Measurements from ENCODE around the gene HOTAIR. TPM values are rescaled to one million over a fixed set of nuclear protein-coding genes. Genes with fewer than 3 reads are reported as not detected.

HOTAIR gene
- total and polyA plus RNA-seq, 5 donors, result not detected

DNA sequence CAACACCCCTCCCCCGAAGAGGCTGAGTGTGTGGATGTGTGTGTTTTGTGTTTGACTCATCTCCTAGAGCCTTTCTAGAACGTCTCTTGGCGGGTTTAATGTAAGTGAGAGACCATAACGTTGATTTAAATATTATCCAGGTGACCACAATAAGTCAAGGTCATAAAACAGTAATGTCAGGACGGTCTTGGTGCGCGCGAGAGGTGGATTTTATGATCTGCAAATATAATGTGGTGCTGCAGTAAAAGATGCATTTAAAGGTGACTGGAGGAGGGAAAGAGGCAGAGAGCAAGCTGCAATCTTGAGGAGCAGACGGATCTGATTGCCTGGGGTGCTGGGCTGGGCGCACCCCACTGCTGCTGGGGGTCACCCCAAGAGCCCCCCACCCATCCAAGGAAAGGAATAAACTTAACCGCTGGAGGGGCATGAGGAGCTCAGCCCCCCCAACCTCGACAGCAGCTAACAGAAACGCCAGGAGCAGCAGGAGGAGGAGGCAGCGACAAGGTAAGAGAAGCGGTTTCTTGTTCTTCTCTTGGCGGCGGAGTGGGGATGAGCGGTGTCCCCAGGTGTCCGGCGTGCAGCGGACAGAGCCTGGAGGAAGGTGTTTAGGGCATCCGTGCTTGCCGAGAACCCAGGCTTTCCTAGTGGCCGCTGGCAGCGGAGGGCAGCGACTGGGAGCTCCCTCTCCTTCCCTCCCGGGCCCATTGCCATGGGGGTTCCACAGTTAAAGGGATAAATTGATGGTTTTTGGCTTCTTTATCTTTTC, 15.7 kb upstream of the HOTAIR start:
- peaks cover 2% of the 10 kb centered on the region for H3K4me1 ChIP-seq (ENCODE audit: control insufficient read depth, insufficient read depth, low read length)
- 6% methylated on average over 27 of the region's 27 CpGs for WGBS

DNA sequence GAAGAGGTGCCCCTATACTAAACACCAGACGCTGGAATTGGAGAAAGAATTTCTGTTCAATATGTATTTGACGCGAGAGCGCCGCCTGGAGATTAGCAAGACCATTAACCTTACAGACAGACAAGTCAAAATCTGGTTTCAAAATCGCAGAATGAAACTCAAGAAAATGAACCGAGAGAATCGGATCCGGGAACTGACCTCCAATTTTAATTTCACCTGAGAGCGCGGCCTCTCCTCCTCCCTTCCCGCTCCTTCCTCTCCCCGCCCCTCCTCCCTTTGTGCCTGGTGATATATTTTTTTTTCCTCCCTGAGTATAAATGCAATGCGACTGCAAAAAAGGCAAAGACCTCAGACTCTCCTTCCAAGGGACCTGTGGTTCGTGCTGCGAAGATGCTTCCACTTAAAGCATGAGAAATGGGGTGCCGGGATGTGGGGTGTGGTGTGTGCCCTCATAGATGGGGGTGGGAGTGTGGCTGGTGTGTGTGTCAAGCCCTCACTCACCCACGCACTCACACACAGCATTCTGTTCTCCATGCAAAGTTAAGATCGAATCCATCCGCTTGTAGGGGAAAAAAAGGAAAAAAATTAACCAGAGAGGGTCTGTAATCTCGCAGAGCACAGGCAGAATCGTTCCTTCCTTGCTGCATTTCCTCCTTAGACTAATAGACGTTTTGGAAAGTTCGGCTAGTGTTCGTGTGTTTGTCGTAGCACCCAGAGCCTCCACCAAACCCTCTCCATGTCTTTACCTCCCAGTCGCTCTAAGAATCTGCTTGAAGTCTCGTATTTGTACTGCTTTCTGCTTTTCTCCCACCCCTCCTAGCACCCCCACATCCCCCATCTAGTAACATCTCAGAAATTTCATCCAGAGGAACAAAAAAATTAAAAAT, 14.7 kb upstream of the HOTAIR start:
- ATAC-seq, result no peak
- Histone ChIP-seq H3K27me3 (ENCODE audit: control insufficient read depth, insufficient read depth) (peaks cover 5% of the 10 kb centered on the region), H3K4me3 (ENCODE audit: low read length) (no peak overlapping the region), H3K4me1 (ENCODE audit: control insufficient read depth, insufficient read depth, low read length) (no peaks in the 10 kb centered on the region), H3K27ac (ENCODE audit: low read length) (no peak overlapping the region), H3K9me3 (ENCODE audit: control insufficient read depth, low read length) (no peaks in the 10 kb centered on the region)
- WGBS, result 5% methylated on average over 28 of the region's 28 CpGs
- intact Hi-C loops (cut with DNase I), result no loop called here
- DNase-seq, result no peak

More for the DNA sequence above, 15.7 kb upstream of the HOTAIR start:
- Histone ChIP-seq H3K4me3 (ENCODE audit: low read length) (no peak overlapping the region), H3K27ac (ENCODE audit: low read length) (no peak overlapping the region), H3K9me3 (ENCODE audit: control insufficient read depth, low read length) (no peaks in the 10 kb centered on the region), H3K27me3 (ENCODE audit: control insufficient read depth, insufficient read depth) (peaks cover 5% of the 10 kb centered on the region)
- ATAC-seq, result no peak
- no peak for DNase-seq
- intact Hi-C loops (cut with DNase I), result no loop called here

DNA sequence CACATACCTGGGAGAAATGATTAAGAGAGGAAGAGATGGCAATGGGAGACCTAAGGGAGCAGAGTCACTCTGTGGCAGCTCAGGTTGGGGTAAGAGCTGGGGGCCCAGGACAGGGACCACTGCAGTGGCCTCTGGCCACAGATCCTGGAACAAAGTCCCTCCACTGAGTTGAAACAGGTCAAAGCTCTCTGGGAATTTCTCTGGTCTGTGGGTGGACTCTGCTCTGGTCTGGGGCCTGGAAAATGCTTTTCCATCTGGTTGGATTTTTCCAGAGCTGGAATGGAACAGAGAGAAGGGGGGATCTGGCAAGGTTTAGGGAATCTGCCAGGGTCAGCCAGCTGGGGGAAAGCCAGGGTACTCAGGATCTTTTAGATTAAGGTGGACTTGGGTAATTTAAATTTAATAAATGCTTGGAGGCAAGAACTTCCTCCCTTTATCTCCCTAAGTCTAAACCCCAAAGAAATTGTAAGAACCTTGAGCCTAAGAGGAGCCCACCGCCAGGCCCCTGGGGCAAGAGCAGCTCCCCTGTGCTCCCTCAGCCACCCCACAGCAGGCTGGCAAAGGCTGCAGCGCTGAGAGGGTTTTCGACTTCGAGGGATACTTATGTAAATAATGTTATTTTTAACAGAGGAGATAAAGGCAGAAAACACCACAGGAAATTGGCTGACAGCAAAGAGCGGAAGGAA, 13.9 kb upstream of the HOTAIR start:
- DNase-seq, result no peak
- no peak for ATAC-seq
- Histone ChIP-seq H3K27ac (ENCODE audit: low read length) (no peak overlapping the region), H3K4me1 (ENCODE audit: control insufficient read depth, insufficient read depth, low read length) (no peaks in the 10 kb centered on the region), H3K27me3 (ENCODE audit: control insufficient read depth, insufficient read depth) (peaks cover 5% of the 10 kb centered on the region), H3K9me3 (ENCODE audit: control insufficient read depth, low read length) (no peaks in the 10 kb centered on the region), H3K4me3 (ENCODE audit: low read length) (no peak overlapping the region)
- 7% methylated on average over 5 of the region's 5 CpGs for WGBS
- intact Hi-C loops (cut with DNase I), result no loop called here

DNA sequence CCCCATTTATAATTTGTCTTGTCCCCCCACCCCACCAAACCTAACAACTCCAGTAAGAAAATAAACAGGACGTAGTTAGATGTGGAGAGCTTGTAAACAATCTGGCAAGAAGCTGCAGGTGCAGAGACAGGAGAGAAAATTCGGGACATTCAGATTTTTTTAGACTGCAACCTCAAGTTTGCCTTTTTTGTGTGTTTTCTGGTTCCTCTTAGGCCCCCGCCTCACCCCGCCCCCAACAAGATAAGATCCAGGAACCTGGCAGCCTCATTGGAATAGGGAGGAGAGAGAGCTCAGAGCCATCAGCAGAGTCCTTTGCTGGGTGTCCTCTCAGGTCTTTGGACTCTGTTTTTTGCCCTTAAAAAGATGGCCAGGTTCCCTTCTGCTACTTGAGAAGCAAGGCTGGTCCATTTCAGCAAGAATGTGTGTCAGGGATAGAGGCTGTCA, 13.1 kb upstream of the HOTAIR start:
- WGBS, result 15% methylated on average over 4 of the region's 4 CpGs
- no peak overlapping the region for H3K27ac ChIP-seq (ENCODE audit: low read length)
- ATAC-seq (no peak), DNase-seq (no peak)
- no peaks in the 10 kb centered on the region for H3K4me1 ChIP-seq (ENCODE audit: control insufficient read depth, insufficient read depth, low read length)
- H3K4me3 ChIP-seq (ENCODE audit: low read length), result no peak overlapping the region
- intact Hi-C loops (cut with DNase I), result no loop called here
- no peaks in the 10 kb centered on the region for H3K27me3 ChIP-seq (ENCODE audit: control insufficient read depth, insufficient read depth)
- H3K9me3 ChIP-seq (ENCODE audit: control insufficient read depth, low read length), result no peaks in the 10 kb centered on the region

DNA sequence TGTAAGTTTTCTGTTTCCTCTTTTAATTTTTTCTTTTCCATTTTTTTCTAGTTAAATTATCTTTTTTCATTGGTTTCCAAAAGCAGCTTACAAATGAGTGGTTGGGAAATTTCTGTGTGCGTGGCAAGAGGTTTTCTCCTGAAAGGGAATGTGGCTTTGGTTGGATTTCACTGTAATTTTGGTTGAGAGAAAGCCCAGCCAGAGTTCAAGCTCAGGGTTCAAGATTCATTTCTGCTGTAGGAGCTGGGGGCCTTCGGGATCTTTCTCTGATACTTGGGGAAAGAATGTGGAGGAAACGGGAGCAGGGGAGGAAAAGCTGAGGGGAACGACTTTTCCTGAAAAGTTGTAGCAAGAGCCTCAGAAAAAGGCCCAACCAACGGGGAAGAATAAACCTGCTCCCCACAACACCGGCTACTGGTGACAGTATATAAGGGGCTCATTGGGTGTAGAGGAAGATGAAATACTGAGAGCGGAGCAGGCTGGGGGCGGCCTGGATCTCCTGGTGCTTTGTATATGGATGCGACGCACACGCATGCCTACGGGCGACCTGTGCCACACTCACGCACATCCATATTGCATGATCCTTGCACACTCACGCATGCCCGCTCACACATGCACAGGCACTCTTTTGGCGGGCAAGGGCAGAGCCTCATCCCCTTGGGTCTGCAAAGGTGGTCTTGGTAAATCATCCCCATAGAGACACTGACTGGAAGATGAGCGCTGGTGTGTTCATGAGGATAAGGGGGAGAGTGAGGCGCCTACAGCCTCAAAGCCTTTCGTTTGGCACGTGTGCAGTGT, 12.1 kb upstream of the HOTAIR start:
- ATAC-seq, result no peak
- Histone ChIP-seq H3K9me3 (ENCODE audit: control insufficient read depth, low read length) (no peaks in the 10 kb centered on the region), H3K4me1 (ENCODE audit: control insufficient read depth, insufficient read depth, low read length) (no peaks in the 10 kb centered on the region), H3K4me3 (ENCODE audit: low read length) (no peak overlapping the region), H3K27ac (ENCODE audit: low read length) (no peak overlapping the region), H3K27me3 (ENCODE audit: control insufficient read depth, insufficient read depth) (no peaks in the 10 kb centered on the region)
- 18% methylated on average over 21 of the region's 21 CpGs for WGBS
- no peak for DNase-seq
- intact Hi-C loops (cut with DNase I), result no loop called here

DNA sequence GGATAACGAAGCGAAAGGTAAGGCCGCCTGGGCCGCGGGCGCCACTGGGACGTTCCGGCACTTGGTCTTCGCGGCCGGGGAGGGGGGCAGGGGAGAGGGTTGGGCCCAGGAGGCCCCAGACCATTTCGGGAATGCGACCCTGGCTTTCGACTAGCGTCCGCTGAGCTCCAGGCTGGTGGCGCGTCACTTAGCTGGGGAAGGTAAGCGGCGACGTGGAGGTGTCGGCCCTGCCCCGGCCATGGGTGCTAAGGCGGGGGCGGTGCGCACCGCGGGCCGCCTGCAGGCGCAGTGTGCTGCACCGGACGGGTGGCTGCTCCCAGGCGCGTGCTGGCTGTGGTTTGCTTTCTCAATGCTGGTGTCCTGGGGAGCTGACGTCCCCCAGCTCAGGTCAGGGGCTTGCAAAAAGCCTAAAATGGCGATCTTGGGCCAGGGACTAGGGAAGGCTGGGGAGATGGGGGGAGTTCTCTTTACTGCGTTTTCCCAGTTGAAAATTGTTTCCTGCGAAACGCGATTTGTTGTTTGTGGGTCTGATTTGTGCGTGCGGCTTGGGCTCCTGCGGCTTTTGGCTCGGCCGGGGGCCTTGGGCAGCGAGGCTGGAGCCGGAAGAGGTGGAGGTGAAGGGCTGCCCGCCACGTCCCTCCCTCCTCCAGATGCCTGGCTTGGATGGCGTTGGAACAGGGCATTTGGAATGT, 11.4 kb upstream of the HOTAIR start:
- Histone ChIP-seq H3K27me3 (ENCODE audit: control insufficient read depth, insufficient read depth) (no peaks in the 10 kb centered on the region), H3K27ac (ENCODE audit: low read length) (no peak overlapping the region), H3K9me3 (ENCODE audit: control insufficient read depth, low read length) (no peaks in the 10 kb centered on the region), H3K4me3 (ENCODE audit: low read length) (no peak overlapping the region), H3K4me1 (ENCODE audit: control insufficient read depth, insufficient read depth, low read length) (no peaks in the 10 kb centered on the region)
- ATAC-seq (peak in 1 of 2 donors; percentile 33), DNase-seq (no peak)
- intact Hi-C loops (cut with DNase I), result no loop called here
- 4% methylated on average over 50 of the region's 50 CpGs for WGBS

DNA sequence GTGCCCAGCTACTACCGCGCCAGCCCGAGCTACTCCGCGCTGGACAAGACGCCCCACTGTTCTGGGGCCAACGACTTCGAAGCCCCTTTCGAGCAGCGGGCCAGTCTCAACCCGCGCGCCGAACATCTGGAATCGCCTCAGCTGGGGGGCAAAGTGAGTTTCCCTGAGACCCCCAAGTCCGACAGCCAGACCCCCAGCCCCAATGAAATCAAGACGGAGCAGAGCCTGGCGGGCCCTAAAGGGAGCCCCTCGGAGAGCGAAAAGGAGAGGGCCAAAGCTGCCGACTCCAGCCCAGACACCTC, 10.9 kb upstream of the HOTAIR start:
- H3K27ac ChIP-seq (ENCODE audit: low read length), result no peak overlapping the region
- H3K9me3 ChIP-seq (ENCODE audit: control insufficient read depth, low read length), result no peaks in the 10 kb centered on the region
- WGBS, result 5% methylated on average over 21 of the region's 21 CpGs
- H3K27me3 ChIP-seq (ENCODE audit: control insufficient read depth, insufficient read depth), result no peaks in the 10 kb centered on the region
- no peaks in the 10 kb centered on the region for H3K4me1 ChIP-seq (ENCODE audit: control insufficient read depth, insufficient read depth, low read length)
- no peak for ATAC-seq
- no peak for DNase-seq
- intact Hi-C loops (cut with DNase I), result no loop called here
- no peak overlapping the region for H3K4me3 ChIP-seq (ENCODE audit: low read length)

DNA sequence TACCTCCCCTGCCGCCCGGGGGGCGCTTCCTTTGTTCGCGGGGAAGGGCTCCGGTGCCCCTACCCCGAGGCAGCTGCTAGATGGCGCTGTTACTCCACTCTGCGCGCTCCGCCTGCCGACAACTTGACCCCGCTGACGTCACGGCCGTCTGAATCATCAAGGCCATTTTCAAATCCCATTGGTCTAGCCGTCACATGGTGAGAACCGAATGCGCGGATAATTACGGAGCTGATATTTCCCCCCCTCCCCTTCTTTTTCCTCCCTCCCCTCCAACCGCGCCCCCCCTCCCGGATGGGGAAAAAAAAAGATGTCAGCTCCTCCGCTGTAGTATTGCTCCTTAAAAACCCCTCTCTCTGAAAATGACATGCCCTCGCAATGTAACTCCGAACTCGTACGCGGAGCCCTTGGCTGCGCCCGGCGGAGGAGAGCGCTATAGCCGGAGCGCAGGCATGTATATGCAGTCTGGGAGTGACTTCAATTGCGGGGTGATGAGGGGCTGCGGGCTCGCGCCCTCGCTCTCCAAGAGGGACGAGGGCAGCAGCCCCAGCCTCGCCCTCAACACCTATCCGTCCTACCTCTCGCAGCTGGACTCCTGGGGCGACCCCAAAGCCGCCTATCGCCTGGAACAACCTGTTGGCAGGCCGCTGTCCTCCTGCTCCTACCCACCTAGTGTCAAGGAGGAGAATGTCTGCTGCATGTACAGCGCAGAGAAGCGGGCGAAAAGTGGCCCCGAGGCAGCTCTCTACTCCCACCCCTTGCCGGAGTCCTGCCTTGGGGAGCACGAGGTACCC, 10.3 kb upstream of the HOTAIR start, which contains the start of gene HOXC10:
HOXC10 (plus strand) TSS at position 246 of the 791 bp plus-strand sequence; CDS start at position 360, 114 bp downstream.
- intact Hi-C loops (cut with DNase I), result no loop called here
- Histone ChIP-seq H3K27me3 (ENCODE audit: control insufficient read depth, insufficient read depth) (no peaks in the 10 kb centered on the region), H3K4me1 (ENCODE audit: control insufficient read depth, insufficient read depth, low read length) (no peaks in the 10 kb centered on the region), H3K27ac (ENCODE audit: low read length) (no peak within 1 kb of the TSS), H3K4me3 (ENCODE audit: low read length) (peak within 1 kb of the TSS; percentile 4), H3K9me3 (ENCODE audit: control insufficient read depth, low read length) (no peaks in the 10 kb centered on the region)
- ATAC-seq (peak; percentile 52 to 69), DNase-seq (peak; percentile 79 to 90 (median 84))
- 5% methylated on average over 55 of the region's 55 CpGs for WGBS

DNA sequence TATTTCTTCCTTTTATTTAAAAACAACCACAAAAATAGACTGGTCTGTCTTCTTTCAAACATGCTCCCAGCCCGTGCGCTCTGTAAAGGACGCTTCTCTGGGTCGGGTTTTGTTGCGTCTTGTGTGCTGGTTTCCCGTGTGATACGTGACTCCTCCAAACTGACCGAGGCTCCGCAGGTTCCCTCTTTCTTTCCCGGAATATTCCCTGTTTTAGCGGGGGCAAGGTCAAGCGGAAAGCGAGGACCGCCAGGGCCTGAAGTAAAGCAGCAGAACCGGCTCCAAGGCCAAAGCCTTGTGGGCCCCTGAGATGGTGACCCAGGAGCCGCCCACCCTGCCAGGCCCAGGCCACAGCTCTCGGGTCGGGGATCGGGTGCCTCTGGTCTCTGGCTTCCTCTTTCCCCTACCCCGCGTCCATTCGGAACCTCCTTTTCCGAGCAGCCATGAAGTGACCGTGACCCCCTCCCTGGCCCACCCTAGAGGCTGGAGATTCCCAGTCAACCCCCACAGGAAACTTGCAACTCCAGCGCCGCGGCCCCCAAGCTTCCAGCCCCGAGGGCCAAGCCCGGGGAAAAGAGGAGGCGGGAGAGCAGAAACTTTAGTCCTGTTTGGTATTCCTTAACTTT, 9.3 kb upstream of the HOTAIR start:
- H3K27me3 ChIP-seq (ENCODE audit: control insufficient read depth, insufficient read depth), result no peaks in the 10 kb centered on the region
- no peaks in the 10 kb centered on the region for H3K4me1 ChIP-seq (ENCODE audit: control insufficient read depth, insufficient read depth, low read length)
- H3K4me3 ChIP-seq (ENCODE audit: low read length), result no peak overlapping the region
- DNase-seq, result no peak
- 7% methylated on average over 30 of the region's 30 CpGs for WGBS
- H3K9me3 ChIP-seq (ENCODE audit: control insufficient read depth, low read length), result no peaks in the 10 kb centered on the region
- intact Hi-C loops (cut with DNase I), result no loop called here
- no peak overlapping the region for H3K27ac ChIP-seq (ENCODE audit: low read length)
- no peak for ATAC-seq
